GM12892 (cell line): ENCODE results near the gene NANOS3.
"Not testable (repeated sequence)": the region's sequence is repeated elsewhere in the genome, so short reads cannot be mapped to it uniquely, and the experiment has no call there.

Experiments
- DNase-seq: peaks from one replicate; pipeline ENCODE4 v3.0.0; 2011; ENCODE audit not compliant: insufficient read length
- FAIRE-seq: peaks from 2 replicates; lab custom pipeline; 2011; peaks lifted over from hg19 to GRCh38; lab: Jason Lieb, UNC
- POLR2A ChIP-seq: IDR thresholded peaks from 2 replicates; pipeline ENCODE4 v1.6.1; 2011; ENCODE audit warnings: low read depth, low read length, control low read depth
- POLR2AphosphoS5 ChIP-seq: IDR thresholded peaks from 2 replicates; pipeline ENCODE4 v1.6.1; 2011; ENCODE audit warnings: low read depth, low read length, control low read depth
- TAF1 ChIP-seq: IDR thresholded peaks from 2 replicates; pipeline ENCODE4 v1.6.1; 2011; ENCODE audit warnings: low read depth, mild to moderate bottlenecking, control low read depth, low read length, borderline replicate concordance

The NANOS3 gene

DNA sequence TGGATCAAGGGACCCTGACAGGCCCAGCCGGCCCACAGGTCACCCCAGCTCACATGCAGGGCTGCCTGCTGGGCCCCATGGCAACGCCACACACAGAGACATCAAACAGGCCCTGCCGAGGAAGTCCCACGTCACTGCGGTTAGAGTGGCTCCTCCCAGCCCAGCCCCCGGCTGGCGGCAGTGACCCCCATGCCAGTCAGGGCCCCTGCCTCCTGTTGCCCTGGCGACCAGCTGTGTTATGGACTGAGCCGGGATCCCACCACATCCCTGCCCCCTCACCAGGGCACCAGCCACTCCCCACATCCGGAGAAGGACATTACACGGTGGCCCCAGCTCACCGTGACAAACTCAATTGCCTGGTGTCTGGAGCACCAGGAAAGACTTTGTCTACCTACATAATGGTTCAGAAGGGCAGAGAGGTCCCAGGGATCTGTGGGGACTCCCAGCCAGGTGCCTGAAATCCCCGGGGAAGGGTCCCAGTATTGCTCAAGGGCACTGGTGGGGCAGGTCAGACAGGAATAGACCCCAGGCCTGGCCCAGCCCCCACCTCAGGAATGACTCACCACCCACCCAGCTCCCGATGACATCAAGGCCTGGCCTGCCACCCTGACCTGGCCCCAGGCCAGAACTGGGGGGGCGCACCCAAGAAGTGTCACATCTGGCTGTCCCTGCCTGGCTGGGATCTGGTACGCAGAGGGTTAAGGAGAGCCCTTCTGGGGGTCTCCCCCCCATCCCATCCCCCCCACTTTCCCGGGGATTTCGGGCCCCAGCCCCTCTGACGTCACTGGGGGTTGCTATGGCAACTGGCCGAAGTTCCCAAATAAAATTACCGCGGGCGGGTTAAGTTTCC lies 30.2 kb upstream of the NANOS3 start:
- peak; percentile 96 for FAIRE-seq
- peak; percentile 92 for DNase-seq
- TF ChIP-seq POLR2AphosphoS5 (peak; percentile 14; the same call in 1 of the 2 replicates), POLR2A (peak; percentile 0; the same call in 1 of the 2 replicates), TAF1 (no peak)

DNA sequence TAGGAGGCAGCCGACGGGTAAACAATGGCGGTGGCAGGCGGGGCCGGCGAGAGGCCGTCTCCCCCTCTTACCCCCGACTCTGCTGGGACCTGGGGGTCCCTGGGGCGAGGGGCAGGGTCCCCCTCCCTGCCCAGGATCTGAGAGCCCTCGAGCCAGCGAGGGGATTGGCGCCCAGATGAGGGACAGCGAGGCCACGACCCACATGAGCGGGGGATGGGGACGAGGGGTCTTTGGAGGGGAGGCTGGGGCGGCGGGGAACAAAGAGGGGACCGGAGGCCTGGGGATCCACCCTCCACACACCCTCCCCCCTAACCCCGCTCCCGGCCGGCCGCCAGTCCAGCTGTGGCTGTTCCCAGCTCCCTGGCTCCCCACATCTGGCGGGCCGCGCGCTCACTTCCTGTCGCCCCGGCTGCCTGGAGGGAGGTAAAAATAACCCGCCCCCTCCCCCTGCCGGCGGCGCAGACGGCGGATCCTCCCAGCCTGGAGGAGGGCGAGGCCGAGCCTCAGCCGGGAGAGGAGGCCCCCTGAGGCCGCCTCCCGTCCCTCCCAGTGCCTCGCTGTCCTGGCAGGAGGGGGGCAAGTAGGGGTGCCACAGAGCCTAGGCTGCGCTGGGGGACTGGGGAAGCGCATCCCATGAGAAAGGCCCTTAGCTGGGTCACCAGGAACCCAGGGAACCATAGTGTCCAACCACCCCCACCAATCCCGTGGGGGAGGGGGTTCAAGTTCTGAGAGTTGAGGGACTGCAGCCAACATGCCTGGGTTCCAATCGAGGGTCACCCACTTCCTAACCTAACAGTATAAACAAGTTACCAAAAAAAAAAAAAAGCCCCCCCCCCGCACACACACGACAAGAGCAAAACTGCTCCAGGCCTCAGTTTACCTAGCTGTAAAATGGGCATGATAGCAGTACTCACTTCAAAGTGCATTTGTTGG lies 29.3 kb upstream of the NANOS3 start:
- TF ChIP-seq POLR2AphosphoS5 (no peak), POLR2A (peak; percentile 30; the same call in 1 of the 2 replicates)
- DNase-seq: peak; percentile 70

DNA sequence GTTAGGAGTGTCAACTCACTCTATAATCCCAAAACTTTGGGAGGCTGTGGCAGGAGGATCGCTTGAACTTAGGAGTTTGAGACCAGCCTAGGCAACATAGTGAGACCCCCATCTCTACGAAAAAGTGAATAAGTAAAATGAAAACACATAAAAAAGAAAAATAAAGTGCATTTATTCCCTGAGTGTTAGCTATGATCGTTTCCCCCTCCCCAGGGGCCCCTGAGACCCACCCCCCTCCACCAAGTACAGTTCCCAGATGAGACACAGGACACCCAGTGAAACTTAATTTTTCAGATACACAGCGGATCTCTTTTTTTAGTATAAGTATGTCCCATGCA lies 28.6 kb upstream of the NANOS3 start:
- DNase-seq: no peak
- TF ChIP-seq POLR2AphosphoS5 (no peak), TAF1 (no peak), POLR2A (no peak)
- no peak for FAIRE-seq

More for the DNA sequence above, 29.3 kb upstream of the NANOS3 start:
- FAIRE-seq: no peak

DNA sequence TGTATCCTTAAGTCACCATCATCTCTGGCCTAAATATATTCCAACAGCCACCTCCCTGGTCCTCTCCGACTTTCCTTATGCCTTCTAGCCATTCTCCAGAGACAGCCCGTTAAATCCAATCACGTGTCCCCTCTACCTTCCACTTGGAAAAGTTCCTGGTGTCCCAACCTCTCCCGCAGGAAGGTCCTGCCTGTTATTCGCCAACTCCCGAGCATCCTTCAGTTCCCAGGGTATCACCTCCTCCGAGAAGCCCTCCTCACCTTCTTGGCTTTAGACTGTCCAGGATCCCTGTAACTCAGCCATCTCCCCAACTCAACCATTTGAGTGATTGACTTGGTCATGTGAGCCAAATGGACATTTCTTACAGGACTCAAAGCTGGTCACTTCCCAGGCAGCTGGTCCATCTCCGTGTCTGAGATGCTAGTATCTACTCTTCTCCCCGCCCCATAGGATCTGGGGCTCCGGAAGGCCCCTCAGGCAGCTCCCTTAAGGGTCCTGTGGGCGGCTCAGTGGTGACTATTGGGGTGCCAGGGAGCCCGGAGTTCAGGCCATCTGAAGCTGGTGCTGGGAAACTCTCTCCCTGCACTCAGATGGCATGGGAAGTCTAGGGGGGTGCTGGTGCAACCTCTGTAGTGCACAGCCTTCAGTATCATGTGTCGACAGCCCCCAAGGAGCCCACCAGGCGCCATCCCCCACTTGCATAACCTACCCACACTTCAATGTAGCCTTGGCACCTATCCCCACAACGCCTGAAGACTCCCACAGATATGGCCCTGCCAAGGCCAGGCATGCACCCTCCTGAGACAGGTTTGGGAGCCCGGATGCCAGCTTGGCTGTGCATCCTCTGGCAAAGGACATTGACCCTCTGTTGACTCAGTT lies 27.9 kb upstream of the NANOS3 start:
- DNase-seq: no peak
- TF ChIP-seq POLR2A: no peak
- FAIRE-seq: no peak

DNA sequence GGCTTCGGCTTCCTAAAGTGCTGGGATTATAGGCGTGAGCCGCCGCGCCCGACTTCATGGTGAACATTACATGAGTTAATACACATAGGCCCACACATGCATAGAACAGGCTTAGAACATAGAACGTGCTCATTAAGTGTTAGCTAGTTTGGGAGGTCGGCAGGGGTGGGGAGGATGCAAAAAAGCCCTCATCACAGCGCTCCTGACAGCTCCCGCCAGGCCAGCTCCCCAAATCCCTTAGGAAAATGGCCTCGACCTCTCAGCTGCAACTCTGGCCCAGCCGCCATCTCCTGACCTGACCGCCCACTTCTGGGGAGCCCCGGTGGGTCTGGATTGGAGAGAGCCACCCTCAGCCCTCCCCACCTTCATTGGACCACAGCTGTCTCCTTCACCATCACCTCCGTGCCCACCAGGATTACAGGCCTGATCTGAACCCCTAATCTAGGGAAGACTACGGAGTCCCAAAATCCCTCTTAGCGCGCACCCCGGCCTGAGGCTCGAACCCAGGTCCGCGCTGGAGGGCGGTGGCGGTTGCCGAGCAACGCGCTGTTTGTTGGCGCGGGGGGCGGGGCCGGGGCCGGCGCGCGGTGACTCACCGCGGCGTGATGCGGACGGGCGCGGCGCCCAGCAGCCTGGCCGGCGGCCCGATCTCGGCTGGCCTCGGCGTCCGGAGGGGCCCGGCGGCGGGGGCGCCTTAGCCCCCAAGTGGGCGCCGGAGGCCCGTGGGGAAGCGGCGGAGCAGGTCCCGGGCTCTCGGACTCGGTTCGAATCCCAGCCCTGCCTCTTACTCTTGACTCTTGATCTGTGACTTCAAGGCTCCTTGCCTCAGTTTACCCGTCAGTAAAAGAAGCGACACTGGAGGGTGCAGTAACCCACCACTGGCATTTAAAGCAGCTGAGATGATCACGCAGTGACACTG lies 26.7 kb upstream of the NANOS3 start:
- no peak for DNase-seq
- FAIRE-seq: peak; percentile 40
- TF ChIP-seq TAF1 (no peak), POLR2AphosphoS5 (no peak), POLR2A (no peak)

DNA sequence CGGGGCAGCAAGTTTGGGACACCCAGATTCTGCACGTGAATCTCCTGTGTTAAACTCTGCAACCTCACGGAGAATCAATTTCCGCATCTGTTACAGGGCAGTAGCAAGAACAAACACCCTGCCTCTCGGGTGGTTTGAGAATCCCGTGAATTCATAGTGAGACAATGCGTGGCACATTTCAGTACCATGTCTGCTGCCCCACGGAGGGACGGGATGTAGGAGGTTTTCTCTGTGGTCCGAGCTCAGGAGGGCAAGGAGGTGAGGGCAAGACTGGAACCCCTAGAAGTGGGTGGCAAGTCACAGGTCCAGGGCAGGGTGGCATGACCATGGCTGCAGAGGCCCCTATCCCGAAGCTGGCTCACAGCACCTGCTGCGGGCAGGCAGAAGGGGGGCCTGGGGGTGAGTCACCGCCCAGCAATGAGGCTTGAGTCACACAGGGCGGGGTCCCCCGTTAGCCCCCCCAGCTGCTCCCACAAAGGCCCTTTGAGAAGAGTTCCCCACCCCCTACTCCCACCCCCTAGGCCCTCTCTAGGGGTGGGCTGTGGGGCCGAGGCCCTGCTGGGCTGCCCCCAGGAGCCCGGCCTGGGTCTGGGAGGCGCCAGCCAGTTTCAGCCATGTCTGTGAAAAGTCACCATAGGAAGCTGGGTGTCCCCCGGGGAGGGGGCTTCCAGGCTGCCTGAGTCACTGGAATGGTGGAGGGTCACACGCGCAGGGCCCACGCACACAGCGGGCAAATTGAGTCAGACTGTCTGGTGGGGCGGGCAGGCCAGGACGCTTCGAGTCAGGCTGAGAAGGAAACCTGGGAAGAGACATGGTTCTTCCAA lies 25.8 kb upstream of the NANOS3 start:
- FAIRE-seq (no peak), DNase-seq (no peak)
- no peak for TF ChIP-seq TAF1
- TF ChIP-seq POLR2A: no peak
- no peak for TF ChIP-seq POLR2AphosphoS5

DNA sequence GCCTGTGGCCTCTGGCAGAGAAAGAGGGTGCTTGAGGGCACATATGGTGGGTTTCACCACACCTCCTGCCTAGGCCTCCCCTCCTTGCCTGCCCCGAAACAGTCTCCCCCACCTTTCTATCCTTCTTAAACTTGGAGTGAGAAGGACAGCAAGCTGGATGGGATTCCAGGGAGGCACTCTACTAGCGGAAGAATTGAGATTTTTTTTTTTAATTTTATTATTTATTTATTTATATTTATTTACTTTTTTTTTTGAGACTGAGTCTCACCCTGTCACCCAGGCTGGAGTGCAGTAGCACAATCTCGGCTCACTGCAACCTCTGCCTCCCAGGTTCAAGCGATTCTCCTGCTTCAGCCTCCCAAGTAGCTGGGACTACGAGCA lies 25.2 kb upstream of the NANOS3 start:
- not testable (repeated sequence) for FAIRE-seq, DNase-seq

DNA sequence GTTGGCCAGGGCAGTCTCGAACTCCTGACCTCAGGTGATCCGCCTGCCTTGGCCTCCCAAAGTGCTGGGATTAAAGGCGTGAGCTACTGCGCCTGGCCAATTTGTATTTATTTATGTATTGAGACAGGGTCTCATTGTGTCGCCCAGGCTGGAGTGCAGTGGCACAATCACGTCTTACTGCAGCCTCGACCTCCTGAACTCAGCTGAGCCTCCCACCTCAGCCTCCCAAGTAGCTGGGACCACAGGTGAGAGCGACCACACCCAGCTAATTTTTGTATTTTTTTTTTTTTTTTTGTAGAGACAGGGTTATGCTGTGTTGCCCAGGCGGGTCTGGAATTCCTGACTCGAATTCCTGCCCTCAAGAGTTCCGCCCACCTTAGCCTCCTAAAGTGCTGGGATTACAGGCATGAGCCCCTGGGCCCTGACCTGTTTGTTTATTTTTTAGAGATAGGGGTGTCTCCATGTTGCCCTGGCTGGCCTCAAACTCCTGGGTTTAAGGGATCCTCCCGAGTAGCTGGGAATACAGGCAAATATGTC lies 24.7 kb upstream of the NANOS3 start:
- FAIRE-seq, DNase-seq: not testable (repeated sequence)

DNA sequence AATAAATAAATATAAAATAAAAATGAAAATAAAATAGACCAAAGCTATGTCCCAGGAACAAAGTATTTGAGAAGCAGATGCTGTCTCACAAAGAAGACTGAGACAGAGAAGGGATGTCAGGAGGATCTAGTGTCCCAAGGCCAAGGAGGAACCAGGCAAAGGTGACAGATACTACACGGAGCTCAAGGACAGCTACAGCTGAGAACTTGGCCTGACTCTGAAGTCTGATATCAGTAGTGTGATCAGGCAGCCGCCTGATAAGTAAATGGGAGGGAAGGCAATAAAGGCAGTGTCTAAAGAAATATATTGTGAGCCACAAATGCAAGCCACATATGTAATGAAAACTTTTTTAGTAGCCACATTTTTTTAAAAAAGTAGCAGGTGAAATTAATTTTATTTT lies 20.4 kb upstream of the NANOS3 start:
- FAIRE-seq (no peak), DNase-seq (no peak)
- TF ChIP-seq TAF1: no peak
- TF ChIP-seq POLR2A: no peak
- no peak for TF ChIP-seq POLR2AphosphoS5

DNA sequence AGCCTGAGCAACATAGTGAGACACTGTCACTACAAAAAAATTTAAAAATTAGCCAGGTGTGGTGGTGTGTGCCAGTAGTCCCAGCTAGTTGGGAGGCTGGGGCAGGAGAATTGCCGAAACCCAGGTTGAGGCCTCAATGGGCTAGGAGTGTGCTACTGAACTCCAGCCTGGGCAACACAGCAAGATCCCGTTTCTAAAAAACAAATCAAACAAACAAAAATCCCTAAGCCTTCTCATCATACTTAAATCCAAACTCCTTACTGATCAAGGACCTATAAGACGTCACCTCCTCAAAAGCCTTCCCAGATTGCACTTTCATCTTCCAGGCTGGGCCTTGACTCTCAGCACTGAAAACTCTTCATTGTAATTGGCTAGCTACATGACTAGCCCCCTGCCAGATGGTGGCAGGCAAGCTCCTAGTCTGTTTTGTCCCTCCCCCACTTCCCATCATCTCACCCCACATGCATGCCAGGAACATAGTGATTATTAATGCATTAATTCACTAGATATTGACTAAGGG lies 17.5 kb upstream of the NANOS3 start:
- FAIRE-seq: no peak
- DNase-seq: no peak
- no peak for TF ChIP-seq TAF1
- TF ChIP-seq POLR2AphosphoS5: no peak
- TF ChIP-seq POLR2A: no peak
